H9 (cell line): ENCODE results near the gene LRRC3. TPM values are rescaled to one million over a fixed set of nuclear protein-coding genes. Genes with fewer than 3 reads are reported as not detected.

ENCODE experiments used
- DNase-seq: peaks from one replicate; pipeline ENCODE4 v3.0.0-alpha.2; 2017
- H2AFZ ChIP-seq: one replicate; pipeline ENCODE4 v1.6.1; 2013; ENCODE audit warnings: mild to moderate bottlenecking, low read length, control low read depth, moderate library complexity
- H2AK5ac ChIP-seq: 2 replicates; pipeline ENCODE4 v1.6.1; 2013; ENCODE audit warnings: low read length, control low read depth, mixed read lengths; ENCODE audit not compliant: insufficient read length
- H2BK120ac ChIP-seq: one replicate; pipeline ENCODE4 v1.6.1; 2013; ENCODE audit warnings: low read depth, mild to moderate bottlenecking, low read length, control low read depth, inconsistent platforms; ENCODE audit not compliant: poor library complexity, severe bottlenecking
- H2BK12ac ChIP-seq: 2 replicates; pipeline ENCODE4 v1.6.1; 2013; ENCODE audit warnings: low read length, control low read depth, mixed read lengths, low read depth; ENCODE audit not compliant: insufficient read length
- H2BK15ac ChIP-seq: 2 replicates; pipeline ENCODE4 v1.6.1; 2013; ENCODE audit warnings: low read depth, low read length, control low read depth
- H2BK20ac ChIP-seq: one replicate; pipeline ENCODE4 v1.6.1; 2013; ENCODE audit warnings: low read depth, mild to moderate bottlenecking, low read length, control low read depth, inconsistent platforms; ENCODE audit not compliant: poor library complexity, severe bottlenecking
- H2BK5ac ChIP-seq: 2 replicates; pipeline ENCODE4 v1.6.1; 2013; ENCODE audit warnings: low read length, control low read depth, mixed read lengths; ENCODE audit not compliant: insufficient read length
- H3K14ac ChIP-seq: 2 replicates; pipeline ENCODE4 v1.6.1; 2013; ENCODE audit warnings: low read length, control low read depth; ENCODE audit not compliant: insufficient read depth
- H3K18ac ChIP-seq: 2 replicates; pipeline ENCODE4 v1.6.1; 2013; ENCODE audit warnings: low read depth, mild to moderate bottlenecking, mixed read lengths, low read length, control low read depth; ENCODE audit not compliant: insufficient read length
- H3K23ac ChIP-seq: 2 replicates; pipeline ENCODE4 v1.6.1; 2013; ENCODE audit warnings: low read length, control low read depth, mixed read lengths, low read depth; ENCODE audit not compliant: insufficient read length
- H3K23me2 ChIP-seq: 2 replicates; pipeline ENCODE4 v1.6.1; 2013; ENCODE audit warnings: low read depth, mild to moderate bottlenecking, mixed read lengths, low read length, control low read depth; ENCODE audit not compliant: insufficient read length, poor library complexity, severe bottlenecking
- H3K27ac ChIP-seq: 2 replicates; pipeline ENCODE4 v1.5.1; 2013; ENCODE audit warnings: low read length, control low read depth, mixed read lengths, low read depth; ENCODE audit not compliant: insufficient read length
- H3K27me3 ChIP-seq: 2 replicates; pipeline ENCODE4 v1.6.1; 2013; ENCODE audit warnings: low read length, control low read depth, inconsistent platforms; ENCODE audit not compliant: insufficient read depth
- H3K4ac ChIP-seq: 2 replicates; pipeline ENCODE4 v1.6.1; 2013; ENCODE audit warnings: low read depth, mild to moderate bottlenecking, control low read depth, inconsistent platforms, low read length, moderate library complexity
- H3K4me1 ChIP-seq: 2 replicates; pipeline ENCODE4 v1.6.1; 2013; ENCODE audit warnings: low read length, control low read depth, inconsistent platforms; ENCODE audit not compliant: insufficient read depth
- H3K4me2 ChIP-seq: 2 replicates; pipeline ENCODE4 v1.6.1; 2013; ENCODE audit warnings: low read length, control low read depth, mixed read lengths; ENCODE audit not compliant: insufficient read length, insufficient read depth
- H3K56ac ChIP-seq: 2 replicates; pipeline ENCODE4 v1.6.1; 2013; ENCODE audit warnings: low read depth, mild to moderate bottlenecking, mixed read lengths, low read length, control low read depth; ENCODE audit not compliant: insufficient read length
- H3K79me1 ChIP-seq: 2 replicates; pipeline ENCODE4 v1.6.1; 2013; ENCODE audit warnings: low read depth, mild to moderate bottlenecking, moderate library complexity, low read length, control low read depth, inconsistent platforms; ENCODE audit not compliant: insufficient read depth, poor library complexity, severe bottlenecking
- H3K79me2 ChIP-seq: 2 replicates; pipeline ENCODE4 v1.6.1; 2013; ENCODE audit warnings: low read length, control low read depth, inconsistent platforms; ENCODE audit not compliant: insufficient read depth
- H3K9ac ChIP-seq: 2 replicates; pipeline ENCODE4 v1.6.1; 2013; ENCODE audit warnings: low read length, control low read depth, mixed read lengths; ENCODE audit not compliant: insufficient read length; ENCODE audit errors: extremely low read depth
- H3K9me3 ChIP-seq: one replicate; pipeline ENCODE4 v1.6.1; 2013; ENCODE audit warnings: low read depth, low read length, inconsistent platforms; ENCODE audit not compliant: control insufficient read depth
- H3T11ph ChIP-seq: one replicate; pipeline ENCODE4 v1.6.1; 2013; ENCODE audit warnings: mild to moderate bottlenecking, low read length, control low read depth, inconsistent platforms
- H4K20me1 ChIP-seq: one replicate; pipeline ENCODE4 v1.6.1; 2013; ENCODE audit not compliant: control insufficient read depth, insufficient read length, insufficient read depth
- H4K5ac ChIP-seq: 2 replicates; pipeline ENCODE4 v1.6.1; 2013; ENCODE audit warnings: low read depth, mild to moderate bottlenecking, mixed read lengths, low read length, control low read depth; ENCODE audit not compliant: insufficient read length
- H4K8ac ChIP-seq: replicated peaks from 2 replicates; pipeline ENCODE4 v1.6.1; 2013; ENCODE audit warnings: low read length, control low read depth, mixed read lengths, low read depth; ENCODE audit not compliant: insufficient read length
- H4K91ac ChIP-seq: 2 replicates; pipeline ENCODE4 v1.6.1; 2013; ENCODE audit warnings: low read depth, mild to moderate bottlenecking, moderate library complexity, mixed read lengths, low read length, control low read depth; ENCODE audit not compliant: insufficient read length
- H3K27ac Mint-ChIP-seq, 3 experiments: 2 replicates in 2 of 3; 3 replicates in 1 of 3; pipeline ENCODE4 v1.8.0; 2020 to 2021; ENCODE audit warnings: mixed read lengths in 3 of 3, mild to moderate bottlenecking in 1 of 3, moderate library complexity in 1 of 3
- H3K27me3 Mint-ChIP-seq: 2 replicates; pipeline ENCODE4 v1.8.0; 2021; ENCODE audit warnings: low read depth, mild to moderate bottlenecking, moderate library complexity, mixed read lengths
- H3K36me3 Mint-ChIP-seq, 3 experiments: 2 replicates in 2 of 3; 3 replicates in 1 of 3; pipeline ENCODE4 v1.8.0; 2020 to 2021; ENCODE audit warnings: low read depth in 3 of 3, mixed read lengths in 3 of 3; ENCODE audit not compliant: insufficient read depth in 1 of 3
- H3K4me1 Mint-ChIP-seq, 2 experiments: 2 replicates each; pipeline ENCODE4 v1.8.0; 2020; ENCODE audit warnings: mixed read lengths in 2 of 2
- H3K4me3 Mint-ChIP-seq, 2 experiments: 2 replicates in 1 of 2; 3 replicates in 1 of 2; pipeline ENCODE4 v1.8.0; 2020 to 2021; ENCODE audit warnings: mild to moderate bottlenecking in 2 of 2, mixed read lengths in 2 of 2, moderate library complexity in 1 of 2
- H3K9me3 Mint-ChIP-seq, 2 experiments: 2 replicates in 1 of 2; 3 replicates in 1 of 2; pipeline ENCODE4 v1.8.0; 2020; ENCODE audit warnings: mild to moderate bottlenecking in 2 of 2, mixed read lengths in 2 of 2, moderate library complexity in 1 of 2
- CTCF ChIP-seq: fragments of 200-600 bp; sonication (generic); conservative IDR thresholded peaks from 3 replicates; pipeline ENCODE4 v1.8.0; 2021; ENCODE audit warnings: antibody characterized with exemption, mild to moderate bottlenecking
- WGBS: extraction: QIAGEN DNeasy Blood & Tissue Kit; methylation state at CpG from one replicate; pipeline ENCODE4 v1.1.7; 2013; ENCODE audit warnings: missing lambda C conversion rate, low lambda C conversion rate, mixed read lengths; ENCODE audit not compliant: insufficient read length; ENCODE audit errors: extremely low coverage; 5-methylcytosine and 5-hydroxymethylcytosine counted together
- total RNA-seq: library from RNA; stranded (reverse); gene quantifications from 2 replicates; pipeline ENCODE4 v1.2.1, GENCODE V29; 2021

The LRRC3 gene
- total RNA-seq, 1 experiment from 2014 or later, result 3.1 TPM

- Histone ChIP-seq H3K4ac (no peak overlapping the region), H3K14ac (no peak overlapping the region), H3K9me3 (no peaks in the 10 kb centered on the region), H3K4me1 (no peaks in the 10 kb centered on the region), H3K4me2 (no peak overlapping the region), H4K8ac (no peak overlapping the region), H3K56ac (no peak overlapping the region), H2BK12ac (no peak overlapping the region), H3K23ac (no peak overlapping the region), H2BK20ac (no peak overlapping the region), H4K5ac (no peak overlapping the region), H3K27me3 (no peaks in the 10 kb centered on the region), H3K79me2 (no peaks in the 10 kb centered on the region), H3K9ac (no peak overlapping the region), H4K20me1 (no peaks in the 10 kb centered on the region), H2AFZ (no peak overlapping the region), H2AK5ac (no peak overlapping the region), H3T11ph (no peak overlapping the region), H4K91ac (no peak overlapping the region), H2BK120ac (no peak overlapping the region), H3K18ac (no peak overlapping the region), H2BK15ac (no peak overlapping the region), H3K27ac (no peak overlapping the region), H3K23me2 (no peaks in the 10 kb centered on the region), H2BK5ac (no peak overlapping the region), H3K79me1 (no peaks in the 10 kb centered on the region)
- no peak for DNase-seq
- Mint-ChIP-seq H3K36me3 (no peaks in the 10 kb centered on the region; a peak in 1 of 7 replicates), H3K4me3 (no peak overlapping the region; a peak in 1 of 5 replicates), H3K4me1 (no peaks in the 10 kb centered on the region), H3K9me3 (peaks cover 10 to 13% of the 10 kb centered on the region in 2 experiments; a peak in 4 of 5 replicates), H3K27me3 (no peaks in the 10 kb centered on the region; the same call in 1 of the 2 replicates), H3K27ac (no peak overlapping the region)
- WGBS, result no CpG with 5 or more reads among the region's 13 CpGs
- no peak for TF ChIP-seq CTCF
Observed at GRCh38 chr21:44434568-44434925, 20.8 kb upstream of the LRRC3 start.
